ENCODE results near the gene LY6G5C.

The LY6G5C gene

DNA sequence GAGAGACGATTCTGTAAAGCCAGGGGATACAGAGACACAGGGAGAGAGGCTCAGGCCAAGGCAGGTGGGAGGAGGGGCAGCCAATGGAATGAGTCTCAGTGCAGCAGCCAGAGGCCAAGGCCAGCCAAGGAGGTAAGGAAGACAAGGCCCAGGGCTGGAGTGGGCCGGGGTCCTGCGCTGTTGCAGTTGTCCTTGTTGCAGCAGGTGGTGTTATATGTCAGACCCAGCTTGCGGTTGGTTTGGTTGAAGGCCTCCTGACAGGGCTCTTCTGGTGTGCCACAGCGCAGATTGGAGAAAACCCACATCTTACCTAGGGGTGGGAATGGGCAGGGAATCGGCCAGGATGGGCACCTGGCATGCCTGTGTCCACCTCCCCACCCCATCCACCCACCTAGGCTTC lies 38.1 kb upstream of the LY6G5C start:
- TF ChIP-seq EZH2phosphoT487 (IDR thresholded peaks at IDR 0.05; ENCODE audit: low read length) (no peak), CTCF (IDR thresholded peaks at IDR 0.05; ENCODE audit: low read length) (no peak), EZH2 (optimal IDR thresholded peaks at IDR 0.05; ENCODE audit: low read depth, low read length) (no peak)

DNA sequence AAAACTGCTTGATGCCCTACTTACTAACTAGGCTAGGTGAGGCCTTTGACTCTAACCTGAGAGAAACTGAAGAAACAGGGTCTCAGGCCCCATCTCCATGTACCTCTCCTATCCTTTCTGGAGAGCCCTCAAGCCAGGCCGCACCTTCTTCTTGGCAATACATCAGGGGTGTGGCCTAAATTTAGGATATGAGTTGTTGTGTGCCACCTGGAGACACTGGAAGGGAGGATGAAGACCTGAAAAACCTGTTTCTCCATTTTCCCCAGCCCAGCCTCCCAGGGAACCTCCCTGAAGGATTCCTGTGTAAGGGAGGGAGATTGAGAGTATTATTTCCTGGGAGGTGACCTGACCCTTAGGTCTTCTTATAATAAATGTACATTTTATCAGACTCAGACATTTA lies 37.4 kb upstream of the LY6G5C start:
- Histone ChIP-seq H3K4me3 (ENCODE audit: low read length) (no peak overlapping the region), H3K9ac (ENCODE audit: low read length) (no peak overlapping the region), H3K79me2 (ENCODE audit: low read length) (no peaks in the 10 kb centered on the region), H3K9me2 (replicated peaks; ENCODE audit: insufficient read depth, low read length) (no peaks in the 10 kb centered on the region), H3K27ac (ENCODE audit: low read length) (no peak overlapping the region), H3K4me1 (ENCODE audit: low read length) (no peaks in the 10 kb centered on the region), H3K27me3 (replicated peaks; ENCODE audit: insufficient read depth, low read length) (no peaks in the 10 kb centered on the region), H3K36me3 (replicated peaks; ENCODE audit: insufficient read depth, low read length) (no peaks in the 10 kb centered on the region), H3K9me3 (replicated peaks; ENCODE audit: insufficient read depth, low read length) (no peaks in the 10 kb centered on the region), H3K4me2 (ENCODE audit: low read depth, low read length) (no peak overlapping the region), H2AFZ (ENCODE audit: low read length) (no peak overlapping the region), H4K20me1 (ENCODE audit: insufficient read depth, low read length) (no peaks in the 10 kb centered on the region), H3F3A (ENCODE audit: insufficient read depth, low read length) (no peaks in the 10 kb centered on the region)
- no peak for TF ChIP-seq EZH2 (optimal IDR thresholded peaks at IDR 0.05; ENCODE audit: low read depth, low read length)
- no peak for TF ChIP-seq CTCF (IDR thresholded peaks at IDR 0.05; ENCODE audit: low read length)
- TF ChIP-seq EZH2phosphoT487 (IDR thresholded peaks at IDR 0.05; ENCODE audit: low read length) = no peak
- DNase-seq = no peak

More for the DNA sequence above, 38.1 kb upstream of the LY6G5C start:
- no peak overlapping the region for H3K9ac ChIP-seq (ENCODE audit: low read length)
- no peak overlapping the region for H3K4me2 ChIP-seq (ENCODE audit: low read depth, low read length)
- H3K79me2 ChIP-seq (ENCODE audit: low read length) = no peaks in the 10 kb centered on the region
- H3K36me3 ChIP-seq (replicated peaks; ENCODE audit: insufficient read depth, low read length) = no peaks in the 10 kb centered on the region
- H3K27me3 ChIP-seq (replicated peaks; ENCODE audit: insufficient read depth, low read length) = no peaks in the 10 kb centered on the region
- H3K9me2 ChIP-seq (replicated peaks; ENCODE audit: insufficient read depth, low read length) = no peaks in the 10 kb centered on the region
- H4K20me1 ChIP-seq (ENCODE audit: insufficient read depth, low read length) = no peaks in the 10 kb centered on the region
- H3K4me1 ChIP-seq (ENCODE audit: low read length) = no peaks in the 10 kb centered on the region
- no peak overlapping the region for H3K4me3 ChIP-seq (ENCODE audit: low read length)
- H3F3A ChIP-seq (ENCODE audit: insufficient read depth, low read length) = no peaks in the 10 kb centered on the region
- H2AFZ ChIP-seq (ENCODE audit: low read length) = no peak overlapping the region
- DNase-seq = no peak
- no peak overlapping the region for H3K27ac ChIP-seq (ENCODE audit: low read length)
- H3K9me3 ChIP-seq (replicated peaks; ENCODE audit: insufficient read depth, low read length) = no peaks in the 10 kb centered on the region

DNA sequence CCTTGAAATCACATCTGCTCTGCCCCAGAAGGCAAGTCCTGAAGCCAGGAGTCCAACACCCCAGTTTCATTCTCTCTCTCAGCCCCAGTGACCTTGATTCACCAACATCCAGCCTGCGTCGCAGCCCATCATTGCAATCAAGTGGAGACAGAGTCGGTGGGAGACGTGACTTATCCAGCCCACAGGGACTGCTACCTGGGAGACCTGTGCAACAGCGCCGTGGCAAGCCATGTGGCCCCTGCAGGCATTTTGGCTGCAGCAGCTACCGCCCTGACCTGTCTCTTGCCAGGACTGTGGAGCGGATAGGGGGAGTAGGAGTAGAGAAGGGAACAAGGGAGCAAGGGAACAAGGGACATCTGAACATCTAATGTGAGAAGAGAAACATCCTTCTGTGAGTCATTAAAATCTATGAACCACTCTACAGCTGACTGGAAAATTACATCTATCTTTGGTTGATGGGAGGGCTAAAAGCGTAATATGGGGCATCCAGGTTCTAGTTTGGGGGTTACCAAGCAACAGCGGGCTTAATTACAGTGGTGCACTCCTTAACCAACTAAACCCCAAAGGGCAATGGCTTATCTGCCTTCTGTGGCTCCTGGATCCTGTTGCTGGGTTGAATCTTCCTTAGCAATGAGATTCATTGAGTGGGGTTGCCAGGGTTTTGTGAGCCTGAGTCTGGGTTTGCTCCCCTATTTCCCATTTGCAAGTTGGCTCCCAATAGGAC lies 36.8 kb upstream of the LY6G5C start:
- no peak for TF ChIP-seq CTCF (IDR thresholded peaks at IDR 0.05; ENCODE audit: low read length)
- no peak for TF ChIP-seq EZH2phosphoT487 (IDR thresholded peaks at IDR 0.05; ENCODE audit: low read length)
- Histone ChIP-seq H3K27me3 (replicated peaks; ENCODE audit: insufficient read depth, low read length) (no peaks in the 10 kb centered on the region), H3K27ac (ENCODE audit: low read length) (no peak overlapping the region), H4K20me1 (ENCODE audit: insufficient read depth, low read length) (no peaks in the 10 kb centered on the region), H3K4me3 (ENCODE audit: low read length) (no peak overlapping the region), H3K9me2 (replicated peaks; ENCODE audit: insufficient read depth, low read length) (no peaks in the 10 kb centered on the region), H3K4me2 (ENCODE audit: low read depth, low read length) (no peak overlapping the region), H3K9ac (ENCODE audit: low read length) (no peak overlapping the region), H3K4me1 (ENCODE audit: low read length) (no peaks in the 10 kb centered on the region), H2AFZ (ENCODE audit: low read length) (no peak overlapping the region), H3K79me2 (ENCODE audit: low read length) (no peaks in the 10 kb centered on the region), H3K9me3 (replicated peaks; ENCODE audit: insufficient read depth, low read length) (no peaks in the 10 kb centered on the region), H3F3A (ENCODE audit: insufficient read depth, low read length) (no peaks in the 10 kb centered on the region), H3K36me3 (replicated peaks; ENCODE audit: insufficient read depth, low read length) (no peaks in the 10 kb centered on the region)
- no peak for DNase-seq
